Measurements from ENCODE around the gene ZFP69B. TPM values are rescaled to one million over a fixed set of nuclear protein-coding genes. Genes with fewer than 3 reads are reported as not detected.

Gene ZFP69B
- total RNA-seq, 1 donor, result 3.9 TPM

- H3K4me3 ChIP-seq (ENCODE audit: low read depth, low read length), result no peak overlapping the region
- no peak for TF ChIP-seq CTCF (IDR thresholded peaks at IDR 0.05; ENCODE audit: insufficient read depth, low read depth, low read length)
- DNase-seq (ENCODE audit: low read depth), result no peak
These were observed 4.6 kb downstream of the ZFP69B start for GRCh38 chr1:40454873-40455272.

DNA sequence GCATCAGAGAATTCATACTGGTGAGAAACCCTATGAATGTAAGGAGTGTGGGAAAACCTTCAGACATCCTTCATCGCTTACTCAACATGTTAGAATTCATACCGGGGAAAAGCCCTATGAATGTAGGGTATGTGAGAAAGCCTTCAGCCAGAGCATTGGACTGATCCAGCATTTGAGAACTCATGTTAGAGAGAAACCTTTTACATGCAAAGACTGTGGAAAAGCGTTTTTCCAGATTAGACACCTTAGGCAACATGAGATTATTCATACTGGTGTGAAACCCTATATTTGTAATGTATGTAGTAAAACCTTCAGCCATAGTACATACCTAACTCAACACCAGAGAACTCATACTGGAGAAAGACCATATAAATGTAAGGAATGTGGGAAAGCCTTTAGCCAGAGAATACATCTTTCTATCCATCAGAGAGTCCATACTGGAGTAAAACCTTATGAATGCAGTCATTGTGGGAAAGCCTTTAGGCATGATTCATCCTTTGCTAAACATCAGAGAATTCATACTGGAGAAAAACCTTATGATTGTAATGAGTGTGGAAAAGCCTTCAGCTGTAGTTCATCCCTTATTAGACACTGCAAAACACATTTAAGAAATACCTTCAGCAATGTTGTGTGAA, 12.8 kb downstream of the ZFP69B start:
- no peak for DNase-seq (ENCODE audit: low read depth)
- H3K4me3 ChIP-seq (ENCODE audit: low read depth, low read length), result no peak overlapping the region
- TF ChIP-seq CTCF (IDR thresholded peaks at IDR 0.05; ENCODE audit: insufficient read depth, low read depth, low read length), result no peak

DNA sequence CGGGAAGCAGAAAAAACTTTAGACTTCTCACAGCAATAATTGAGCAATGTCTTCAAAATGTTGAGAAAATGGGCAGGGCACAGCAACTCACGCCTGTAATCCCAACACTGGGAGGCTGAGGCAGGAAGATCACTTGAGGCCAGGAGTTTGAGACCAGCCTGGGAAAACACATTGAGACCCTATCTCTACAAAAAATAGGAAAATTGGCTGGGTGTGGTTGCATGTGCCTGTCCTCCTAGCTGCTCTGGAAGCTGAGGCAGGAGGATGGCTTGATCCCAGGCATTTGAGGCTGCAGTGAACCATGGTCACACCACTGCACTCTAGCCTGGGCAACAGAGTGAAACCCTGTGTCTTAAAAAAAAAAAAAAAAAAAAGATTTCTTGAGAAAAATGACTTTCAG, 19.1 kb downstream of the ZFP69B start:
- no peak overlapping the region for H3K4me3 ChIP-seq (ENCODE audit: low read depth, low read length)
- no peak for DNase-seq (ENCODE audit: low read depth)
- no peak for TF ChIP-seq CTCF (IDR thresholded peaks at IDR 0.05; ENCODE audit: insufficient read depth, low read depth, low read length)

GRCh38 chr1:40475268-40475667, 25.0 kb downstream of the ZFP69B start:
- DNase-seq (ENCODE audit: low read depth), result no peak
- TF ChIP-seq CTCF (IDR thresholded peaks at IDR 0.05; ENCODE audit: insufficient read depth, low read depth, low read length), result no peak
- no peak overlapping the region for H3K4me3 ChIP-seq (ENCODE audit: low read depth, low read length)

DNA sequence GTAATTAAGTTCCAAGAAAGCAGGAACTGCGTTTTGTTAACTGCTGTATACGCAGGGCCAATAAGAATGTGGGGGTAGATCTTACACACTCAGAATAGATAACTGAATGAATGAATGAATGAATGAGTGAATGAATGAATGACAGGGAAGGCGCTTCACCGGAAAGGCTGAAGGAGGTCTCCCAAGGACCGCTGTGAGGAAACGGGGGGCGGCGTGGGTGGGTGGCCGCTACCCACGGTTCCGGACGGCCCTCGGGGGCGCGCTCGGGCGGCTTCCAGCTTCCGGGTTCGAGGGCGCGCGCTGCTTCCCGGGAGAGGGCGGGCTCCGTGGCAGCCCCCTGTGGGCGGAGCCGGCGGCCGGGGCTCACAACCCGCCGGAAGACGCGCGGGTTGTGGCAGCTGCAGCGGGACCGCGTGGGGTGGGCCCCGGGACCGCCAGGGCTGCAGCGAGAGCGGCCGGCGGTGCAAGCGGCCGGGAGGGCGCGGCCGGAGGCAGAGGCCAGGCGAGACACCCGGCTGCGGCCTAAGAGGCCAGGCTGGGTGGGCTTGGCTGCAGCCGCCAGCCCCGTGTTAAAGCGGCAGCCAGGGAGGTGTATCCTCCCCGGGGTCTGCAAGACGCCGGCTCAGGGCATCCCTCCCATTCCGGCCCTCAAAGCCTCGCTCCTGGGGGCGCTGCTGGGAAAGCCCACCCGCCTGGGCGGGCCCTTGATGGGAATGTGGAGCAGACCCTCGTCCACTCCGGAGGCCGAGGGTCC, 26.8 kb downstream of the ZFP69B start, which contains the start of gene ZFP69:
Gene ZFP69 (plus strand): TSS at position 367 of the 754 bp plus-strand sequence. CDS start 2,072 bp downstream, outside the sequence.
- peak; percentile 67 for DNase-seq (ENCODE audit: low read depth)

GRCh38 chr1:40477678-40478053, 27.4 kb downstream of the ZFP69B start:
- no peak for TF ChIP-seq CTCF (IDR thresholded peaks at IDR 0.05; ENCODE audit: insufficient read depth, low read depth, low read length)
- H3K4me3 ChIP-seq (ENCODE audit: low read depth, low read length), result peak overlapping the region; percentile 80
- peak; percentile 16 for DNase-seq (ENCODE audit: low read depth)

More for the DNA sequence above, 26.8 kb downstream of the ZFP69B start, which contains the start of gene ZFP69:
- TF ChIP-seq CTCF (IDR thresholded peaks at IDR 0.05; ENCODE audit: insufficient read depth, low read depth, low read length), result no peak
- peak within 1 kb of the TSS; percentile 80 for H3K4me3 ChIP-seq (ENCODE audit: low read depth, low read length)

Measured in fibroblast of villous mesenchyme (primary cell).